ENCODE results near the gene TFCP2.
"Not testable (repeated sequence)": the region's sequence is repeated elsewhere in the genome, so short reads cannot be mapped to it uniquely, and the experiment has no call there.

GRCh38 chr12:51219857-51220256 lies 46.9 kb upstream of the TFCP2 start:
- TF ChIP-seq CTCF (IDR thresholded peaks at IDR 0.05); REST (IDR thresholded peaks at IDR 0.05; ENCODE audit: insufficient read depth in 1 of 2, low read depth in 2 of 2, low read length in 1 of 2); POLR2AphosphoS5 (IDR thresholded peaks at IDR 0.05; ENCODE audit: low read depth, low read length); SIN3A (IDR thresholded peaks at IDR 0.05; ENCODE audit: borderline replicate concordance, insufficient read depth, low read depth, low read length); TCF7L2 (IDR thresholded peaks at IDR 0.05; ENCODE audit: low read depth, low read length): not testable (repeated sequence)

Data from Panc1 (cell line).